ENCODE results near the gene HNRNPUL1. TPM values are rescaled to one million over a fixed set of nuclear protein-coding genes. Genes with fewer than 3 reads are reported as not detected.

The HNRNPUL1 gene
- total and polyA plus RNA-seq, 9 of the 15 experiments (the other 6 are each of a cell fraction or from before 2014, with no cell fraction given) = 7.3 to 211 (median 85.0) TPM

DNA sequence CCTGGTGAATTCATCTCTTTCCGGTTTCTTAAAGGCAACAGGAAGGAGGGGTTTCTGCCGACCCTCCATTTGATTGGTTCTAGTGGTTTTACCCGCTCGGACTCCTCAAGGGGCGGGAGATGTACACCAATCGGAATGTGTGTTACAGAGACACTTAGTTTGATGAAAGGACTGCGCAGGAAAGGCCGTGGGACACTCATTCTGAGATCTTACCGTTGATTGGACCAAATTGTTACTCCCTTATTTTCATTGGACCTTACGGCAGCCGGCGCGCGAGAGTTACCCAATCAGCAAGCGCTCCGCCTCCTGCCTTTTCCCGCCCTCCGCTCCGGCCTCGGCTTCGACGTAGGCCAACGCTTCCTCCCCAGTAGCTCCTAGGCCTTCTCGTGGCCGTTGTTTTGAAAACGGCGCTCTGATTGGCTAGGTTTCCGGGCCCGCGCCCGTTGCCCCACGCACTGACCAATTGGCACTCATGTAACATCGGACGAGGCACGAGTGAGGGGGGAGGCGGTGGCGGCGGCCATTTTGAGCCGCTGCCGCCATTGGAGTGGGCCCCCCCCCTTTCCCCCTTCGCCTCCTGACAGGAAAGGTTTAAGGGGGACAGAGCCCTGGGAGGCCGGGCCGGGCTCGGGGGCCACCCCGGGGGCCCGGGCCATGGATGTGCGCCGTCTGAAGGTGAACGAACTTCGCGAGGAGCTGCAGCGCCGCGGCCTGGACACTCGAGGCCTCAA lies at the start of gene HNRNPUL1 (continued):
- TF ChIP-seq EWSR1 (IDR thresholded peaks at IDR 0.05; ENCODE audit: borderline replicate concordance, low read depth, partially characterized antibody) = no peak
- no peak for TF ChIP-seq NCOA1 (IDR thresholded peaks at IDR 0.05; ENCODE audit: low read depth)
- TF ChIP-seq, protein P1, sequence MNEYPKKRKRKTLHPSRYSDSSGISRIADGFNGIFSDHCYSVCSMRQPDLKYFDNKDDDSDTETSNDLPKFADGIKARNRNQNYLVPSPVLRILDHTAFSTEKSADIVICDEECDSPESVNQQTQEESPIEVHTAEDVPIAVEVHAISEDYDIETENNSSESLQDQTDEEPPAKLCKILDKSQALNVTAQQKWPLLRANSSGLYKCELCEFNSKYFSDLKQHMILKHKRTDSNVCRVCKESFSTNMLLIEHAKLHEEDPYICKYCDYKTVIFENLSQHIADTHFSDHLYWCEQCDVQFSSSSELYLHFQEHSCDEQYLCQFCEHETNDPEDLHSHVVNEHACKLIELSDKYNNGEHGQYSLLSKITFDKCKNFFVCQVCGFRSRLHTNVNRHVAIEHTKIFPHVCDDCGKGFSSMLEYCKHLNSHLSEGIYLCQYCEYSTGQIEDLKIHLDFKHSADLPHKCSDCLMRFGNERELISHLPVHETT (CRISPR knock-in tag; conservative IDR thresholded peaks at IDR 0.05 in 1 of 2, IDR thresholded peaks at IDR 0.05 in 1 of 2) = peak; percentile 80 to 83; a peak in 3 of 4 replicates
- no peak for TF ChIP-seq PTBP1 (IDR thresholded peaks at IDR 0.05; ENCODE audit: low read depth, low read length)
- TF ChIP-seq HMGN3 (IDR thresholded peaks at IDR 0.05; ENCODE audit: borderline replicate concordance, extremely low read depth, insufficient read length, low read depth, low read length) = peak; percentile 54
- TF ChIP-seq, protein P2, sequence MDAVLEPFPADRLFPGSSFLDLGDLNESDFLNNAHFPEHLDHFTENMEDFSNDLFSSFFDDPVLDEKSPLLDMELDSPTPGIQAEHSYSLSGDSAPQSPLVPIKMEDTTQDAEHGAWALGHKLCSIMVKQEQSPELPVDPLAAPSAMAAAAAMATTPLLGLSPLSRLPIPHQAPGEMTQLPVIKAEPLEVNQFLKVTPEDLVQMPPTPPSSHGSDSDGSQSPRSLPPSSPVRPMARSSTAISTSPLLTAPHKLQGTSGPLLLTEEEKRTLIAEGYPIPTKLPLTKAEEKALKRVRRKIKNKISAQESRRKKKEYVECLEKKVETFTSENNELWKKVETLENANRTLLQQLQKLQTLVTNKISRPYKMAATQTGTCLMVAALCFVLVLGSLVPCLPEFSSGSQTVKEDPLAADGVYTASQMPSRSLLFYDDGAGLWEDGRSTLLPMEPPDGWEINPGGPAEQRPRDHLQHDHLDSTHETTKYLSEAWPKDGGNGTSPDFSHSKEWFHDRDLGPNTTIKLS (IDR thresholded peaks at IDR 0.05; ENCODE audit: borderline replicate concordance, low read depth) = peak; percentile 97
- TF ChIP-seq, protein P3, sequence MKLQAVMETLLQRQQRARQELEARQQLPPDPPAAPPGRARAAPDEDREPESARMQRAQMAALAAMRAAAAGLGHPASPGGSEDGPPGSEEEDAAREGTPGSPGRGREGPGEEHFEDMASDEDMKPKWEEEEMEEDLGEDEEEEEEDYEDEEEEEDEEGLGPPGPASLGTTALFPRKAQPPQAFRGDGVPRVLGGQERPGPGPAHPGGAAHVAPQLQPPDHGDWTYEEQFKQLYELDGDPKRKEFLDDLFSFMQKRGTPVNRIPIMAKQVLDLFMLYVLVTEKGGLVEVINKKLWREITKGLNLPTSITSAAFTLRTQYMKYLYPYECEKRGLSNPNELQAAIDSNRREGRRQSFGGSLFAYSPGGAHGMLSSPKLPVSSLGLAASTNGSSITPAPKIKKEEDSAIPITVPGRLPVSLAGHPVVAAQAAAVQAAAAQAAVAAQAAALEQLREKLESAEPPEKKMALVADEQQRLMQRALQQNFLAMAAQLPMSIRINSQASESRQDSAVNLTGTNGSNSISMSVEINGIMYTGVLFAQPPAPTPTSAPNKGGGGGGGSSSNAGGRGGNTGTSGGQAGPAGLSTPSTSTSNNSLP (IDR thresholded peaks at IDR 0.05; ENCODE audit: borderline replicate concordance, low read depth, low read length) = 0 out of 2 replicates have a peak, but pooled peaks have one; percentile 28
- no peak for TF ChIP-seq STAT5B (CRISPR knock-in tag; IDR thresholded peaks at IDR 0.05)
- no peak for TF ChIP-seq BCL6 (CRISPR knock-in tag; IDR thresholded peaks at IDR 0.05)
- TF ChIP-seq ZNF347 (CRISPR knock-in tag; IDR thresholded peaks at IDR 0.05; ENCODE audit: low read depth) = no peak
- no peak for TF ChIP-seq ZNF316 (IDR thresholded peaks at IDR 0.05)
- peak; percentile 87; the same call in 1 of the 2 replicates for TF ChIP-seq SRSF1 (IDR thresholded peaks at IDR 0.05; ENCODE audit: low read depth, low read length)
- no peak for TF ChIP-seq ETV6 (IDR thresholded peaks at IDR 0.05; ENCODE audit: borderline replicate concordance in 1 of 2, low read depth in 2 of 2, low read length in 1 of 2)
- no peak for TF ChIP-seq ETV6 (CRISPR knock-in tag; IDR thresholded peaks at IDR 0.05; ENCODE audit: borderline replicate concordance)
- TF ChIP-seq, protein P4, sequence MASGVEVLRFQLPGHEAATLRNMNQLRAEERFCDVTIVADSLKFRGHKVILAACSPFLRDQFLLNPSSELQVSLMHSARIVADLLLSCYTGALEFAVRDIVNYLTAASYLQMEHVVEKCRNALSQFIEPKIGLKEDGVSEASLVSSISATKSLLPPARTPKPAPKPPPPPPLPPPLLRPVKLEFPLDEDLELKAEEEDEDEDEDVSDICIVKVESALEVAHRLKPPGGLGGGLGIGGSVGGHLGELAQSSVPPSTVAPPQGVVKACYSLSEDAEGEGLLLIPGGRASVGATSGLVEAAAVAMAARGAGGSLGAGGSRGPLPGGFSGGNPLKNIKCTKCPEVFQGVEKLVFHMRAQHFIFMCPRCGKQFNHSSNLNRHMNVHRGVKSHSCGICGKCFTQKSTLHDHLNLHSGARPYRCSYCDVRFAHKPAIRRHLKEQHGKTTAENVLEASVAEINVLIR (CRISPR knock-in tag; IDR thresholded peaks at IDR 0.05) = peak; percentile 79
- TF ChIP-seq, protein P5, sequence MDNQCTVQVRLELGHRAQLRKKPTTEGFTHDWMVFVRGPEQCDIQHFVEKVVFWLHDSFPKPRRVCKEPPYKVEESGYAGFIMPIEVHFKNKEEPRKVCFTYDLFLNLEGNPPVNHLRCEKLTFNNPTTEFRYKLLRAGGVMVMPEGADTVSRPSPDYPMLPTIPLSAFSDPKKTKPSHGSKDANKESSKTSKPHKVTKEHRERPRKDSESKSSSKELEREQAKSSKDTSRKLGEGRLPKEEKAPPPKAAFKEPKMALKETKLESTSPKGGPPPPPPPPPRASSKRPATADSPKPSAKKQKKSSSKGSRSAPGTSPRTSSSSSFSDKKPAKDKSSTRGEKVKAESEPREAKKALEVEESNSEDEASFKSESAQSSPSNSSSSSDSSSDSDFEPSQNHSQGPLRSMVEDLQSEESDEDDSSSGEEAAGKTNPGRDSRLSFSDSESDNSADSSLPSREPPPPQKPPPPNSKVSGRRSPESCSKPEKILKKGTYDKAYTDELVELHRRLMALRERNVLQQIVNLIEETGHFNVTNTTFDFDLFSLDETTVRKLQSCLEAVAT (IDR thresholded peaks at IDR 0.05) = peak; percentile 49 to 98; a peak in 3 of 4 replicates
- no peak for TF ChIP-seq CBFB (CRISPR knock-in tag; IDR thresholded peaks at IDR 0.05)
- peak; percentile 85; the same call in 1 of the 2 replicates for TF ChIP-seq RB1 (IDR thresholded peaks at IDR 0.05; ENCODE audit: low read depth)
- TF ChIP-seq TEAD4 (IDR thresholded peaks at IDR 0.05; ENCODE audit: low read length) = peak; percentile 31; the same call in 1 of the 2 replicates
- TF ChIP-seq TEAD4 (CRISPR knock-in tag; IDR thresholded peaks at IDR 0.05; ENCODE audit: borderline replicate concordance) = no peak

Measured in K562 (cell line).